CD8-positive, alpha-beta memory T cell (primary cell): Measurements from ENCODE around the gene LMNA. TPM values are rescaled to one million over a fixed set of nuclear protein-coding genes. Genes with fewer than 3 reads are reported as not detected.
A peak's percentile ranks its signal among the peaks of the same experiment; 100 is the strongest.

Experiments used
- CTCF ChIA-PET: fragments of 350-600 bp; sonication (Branson Sonifier 250); formaldehyde crosslinking; loops from one replicate; lab custom pipeline; 2021; ENCODE audit warnings: antibody characterized with exemption; lab: Charles Lee
- POLR2A ChIA-PET: fragments of 350-600 bp; sonication (Branson Sonifier 250); formaldehyde crosslinking; loops from one replicate; lab custom pipeline; 2021; ENCODE audit warnings: antibody characterized with exemption; lab: Charles Lee
- DNase-seq, 5 donors: peaks; one replicate each; pipeline versions ENCODE4 v3.0.0 to v3.0.0-alpha.2; 2020 to 2022; ENCODE audit warnings: mixed read lengths in 1 of 5
- H3K27ac ChIP-seq: one replicate; pipeline ENCODE4 v1.7.0; 2013; ENCODE audit warnings: low read depth, mild to moderate bottlenecking, low read length, moderate library complexity
- H3K27me3 ChIP-seq: 2 replicates; pipeline ENCODE4 v1.7.0; 2013; ENCODE audit warnings: low read length, mild to moderate bottlenecking; ENCODE audit not compliant: insufficient read depth, poor library complexity, severe bottlenecking
- H3K36me3 ChIP-seq: 2 replicates; pipeline ENCODE4 v1.7.0; 2013; ENCODE audit warnings: mild to moderate bottlenecking, low read length, moderate library complexity; ENCODE audit not compliant: insufficient read depth
- H3K4me1 ChIP-seq: 2 replicates; pipeline ENCODE4 v1.7.0; 2013; ENCODE audit warnings: mild to moderate bottlenecking, low read length, moderate library complexity; ENCODE audit not compliant: insufficient read depth
- H3K4me3 ChIP-seq: 2 replicates; pipeline ENCODE4 v1.7.0; 2013; ENCODE audit warnings: mild to moderate bottlenecking, low read length
- H3K9me3 ChIP-seq: 2 replicates; pipeline ENCODE4 v1.7.0; 2013; ENCODE audit warnings: mild to moderate bottlenecking, low read length
- H3K27ac Mint-ChIP-seq, 8 donors: one replicate each; pipeline ENCODE4 v1.8.0; 2020 to 2021; ENCODE audit warnings: mixed read lengths in 8 of 8, mild to moderate bottlenecking in 6 of 8, inconsistent platforms in 3 of 8, moderate library complexity in 3 of 8
- H3K27me3 Mint-ChIP-seq, 2 donors: one replicate each; pipeline ENCODE4 v1.8.0; 2020 to 2021; ENCODE audit warnings: mixed read lengths in 2 of 2, mild to moderate bottlenecking in 1 of 2, moderate library complexity in 1 of 2
- H3K36me3 Mint-ChIP-seq, 3 donors: one replicate each; pipeline ENCODE4 v1.8.0; 2020 to 2021; ENCODE audit warnings: mixed read lengths in 3 of 3, inconsistent platforms in 1 of 3, mild to moderate bottlenecking in 1 of 3
- H3K4me1 Mint-ChIP-seq, 3 donors: one replicate each; pipeline ENCODE4 v1.8.0; 2020 to 2021; ENCODE audit warnings: mixed read lengths in 3 of 3, inconsistent platforms in 1 of 3, mild to moderate bottlenecking in 1 of 3
- H3K4me3 Mint-ChIP-seq, 7 donors: one replicate each; pipeline ENCODE4 v1.8.0; 2020 to 2021; ENCODE audit warnings: mixed read lengths in 7 of 7, mild to moderate bottlenecking in 6 of 7, moderate library complexity in 4 of 7, inconsistent platforms in 2 of 7
- H3K9me3 Mint-ChIP-seq, 5 donors: one replicate each; pipeline ENCODE4 v1.8.0; 2020 to 2022; ENCODE audit warnings: mixed read lengths in 5 of 5, mild to moderate bottlenecking in 3 of 5, moderate library complexity in 2 of 5, inconsistent platforms in 1 of 5
- polyA plus RNA-seq: library from polyadenylated mRNA; unstranded; fragments of 300-500 nt; fragmentation: Illumina TruSeq; gene quantifications from one replicate; pipeline ENCODE4 v1.2.3, GENCODE V29; 2021
- total RNA-seq, 2 experiments: library from RNA; stranded (reverse); gene quantifications; one replicate each; pipeline ENCODE4 v1.2.3, GENCODE V29; 2021

Gene LMNA
- total and polyA plus RNA-seq, 3 experiments from 2014 or later, result 13.9 to 335 (median 325) TPM

GRCh38 chr1:156072251-156072650 lies 42.3 kb upstream of the LMNA start:
- H3K27me3 ChIP-seq, result no peaks in the 10 kb centered on the region
- H3K4me1 ChIP-seq, result no peaks in the 10 kb centered on the region
- ChIA-PET CTCF (interaction anchor here (0.6 kb wide), 1 partner anchor 184 kb away, joined by 3 read pairs; no protein-coding TSS in a partner anchor), POLR2A (interaction anchor here (0.5 kb wide), 1 partner anchor 10 kb away, joined by 4 read pairs; no protein-coding TSS in a partner anchor)
- no peak for DNase-seq
- Mint-ChIP-seq H3K4me1 (peaks cover 0 to 6% (median 0%) of the 10 kb centered on the region in 3 donors), H3K36me3 (no peaks in the 10 kb centered on the region), H3K9me3 (no peaks in the 10 kb centered on the region), H3K4me3 (no peak overlapping the region), H3K27me3 (peaks cover 4 to 11% of the 10 kb centered on the region in 2 donors), H3K27ac (no peak overlapping the region)
- no peak overlapping the region for H3K27ac ChIP-seq
- no peaks in the 10 kb centered on the region for H3K36me3 ChIP-seq
- H3K9me3 ChIP-seq, result no peaks in the 10 kb centered on the region
- H3K4me3 ChIP-seq, result no peak overlapping the region

DNA sequence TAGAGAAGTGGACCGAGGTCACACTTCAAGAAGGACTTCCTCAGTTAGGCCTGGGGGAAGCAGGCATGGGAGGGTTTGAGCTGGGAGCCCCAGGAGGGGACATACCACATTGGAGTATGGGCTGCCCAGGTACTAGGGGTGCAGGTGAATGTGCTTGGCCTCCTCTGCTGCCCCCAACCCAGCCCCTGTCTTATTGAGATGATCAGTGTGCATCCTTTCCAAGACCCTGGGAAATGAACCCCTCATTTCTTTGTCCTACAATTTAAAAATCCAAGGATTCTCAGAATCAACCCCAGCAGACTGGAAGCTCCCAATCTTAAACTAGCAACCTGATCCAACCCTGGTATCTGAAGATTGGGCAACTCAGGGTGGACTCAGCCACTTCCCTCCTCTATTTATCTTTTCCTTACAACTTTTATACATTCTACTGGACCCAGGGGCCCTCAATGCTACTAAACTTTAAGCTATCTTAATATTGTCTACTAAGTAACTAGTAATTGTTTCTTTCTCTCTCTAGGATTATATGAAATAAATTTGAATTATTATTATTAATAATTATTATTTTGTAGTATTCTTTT lies 41.3 kb upstream of the LMNA start:
- Mint-ChIP-seq H3K27ac (no peak overlapping the region), H3K9me3 (no peaks in the 10 kb centered on the region), H3K4me1 (peaks cover 0 to 6% (median 0%) of the 10 kb centered on the region in 3 donors), H3K27me3 (peaks cover 4 to 16% of the 10 kb centered on the region in 2 donors), H3K4me3 (no peak overlapping the region), H3K36me3 (no peaks in the 10 kb centered on the region)
- no peak overlapping the region for H3K4me3 ChIP-seq
- H3K9me3 ChIP-seq, result no peaks in the 10 kb centered on the region
- no peaks in the 10 kb centered on the region for H3K27me3 ChIP-seq
- H3K36me3 ChIP-seq, result no peaks in the 10 kb centered on the region
- no peak for DNase-seq
- CTCF ChIA-PET, result no interaction called here
- POLR2A ChIA-PET, result no interaction called here
- H3K4me1 ChIP-seq, result no peaks in the 10 kb centered on the region
- no peak overlapping the region for H3K27ac ChIP-seq

- ChIA-PET CTCF (interaction anchor here (1.4 kb wide), 1 partner anchor 23 kb away, joined by 4 read pairs; no protein-coding TSS in a partner anchor), POLR2A (no interaction called here)
- H3K27ac Mint-ChIP-seq, result no peak overlapping the region
- Histone ChIP-seq H3K9me3 (no peaks in the 10 kb centered on the region), H3K27me3 (no peaks in the 10 kb centered on the region), H3K4me1 (no peaks in the 10 kb centered on the region), H3K27ac (no peak overlapping the region), H3K36me3 (no peaks in the 10 kb centered on the region), H3K4me3 (no peak overlapping the region)
- no peaks in the 10 kb centered on the region for H3K36me3 Mint-ChIP-seq
- no peak overlapping the region for H3K4me3 Mint-ChIP-seq
- DNase-seq, result no peak
- no peaks in the 10 kb centered on the region for H3K9me3 Mint-ChIP-seq
- peaks cover 0 to 6% (median 0%) of the 10 kb centered on the region in 3 donors for H3K4me1 Mint-ChIP-seq
- peaks cover 4 to 16% of the 10 kb centered on the region in 2 donors for H3K27me3 Mint-ChIP-seq
Measured at GRCh38 chr1:156073740-156074139, 40.8 kb upstream of the LMNA start.

DNA sequence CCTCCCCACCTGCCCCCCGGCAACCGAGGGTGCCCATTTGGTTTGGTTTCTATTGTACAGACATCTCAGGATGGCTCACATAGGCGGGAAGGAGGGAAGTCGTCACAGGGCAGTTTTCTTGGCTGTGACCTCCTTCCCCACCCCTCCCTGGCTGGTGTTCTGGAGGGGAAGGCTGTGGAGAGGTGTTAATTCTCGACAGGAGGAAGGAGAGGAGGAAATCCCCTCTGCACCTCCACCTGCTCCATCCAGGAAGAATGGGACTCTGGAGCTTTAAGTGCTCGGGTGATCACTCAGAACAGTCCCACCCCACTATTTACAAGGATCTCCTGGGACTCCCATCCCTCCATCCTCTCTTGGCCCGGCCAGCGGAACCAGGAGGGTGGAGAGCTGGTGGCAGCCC lies 39.9 kb upstream of the LMNA start:
- H3K36me3 ChIP-seq, result no peaks in the 10 kb centered on the region
- Mint-ChIP-seq H3K4me3 (no peak overlapping the region), H3K27ac (no peak overlapping the region), H3K4me1 (peaks cover 0 to 6% (median 0%) of the 10 kb centered on the region in 3 donors), H3K27me3 (peaks cover 4 to 16% of the 10 kb centered on the region in 2 donors), H3K36me3 (no peaks in the 10 kb centered on the region), H3K9me3 (no peaks in the 10 kb centered on the region)
- no peaks in the 10 kb centered on the region for H3K9me3 ChIP-seq
- no peak overlapping the region for H3K27ac ChIP-seq
- no peak for DNase-seq
- H3K27me3 ChIP-seq, result no peaks in the 10 kb centered on the region
- no peak overlapping the region for H3K4me3 ChIP-seq
- CTCF ChIA-PET, result interaction anchor here (1.1 to 1.4 kb wide), 3 partner anchors 16 to 55 kb away, joined by 3 to 4 read pairs (median 3); no protein-coding TSS in a partner anchor
- no peaks in the 10 kb centered on the region for H3K4me1 ChIP-seq
- POLR2A ChIA-PET, result no interaction called here

GRCh38 chr1:156075162-156075561 lies 39.3 kb upstream of the LMNA start:
- peaks cover 0 to 6% (median 0%) of the 10 kb centered on the region in 3 donors for H3K4me1 Mint-ChIP-seq

GRCh38 chr1:156075775-156076204 lies 38.7 kb upstream of the LMNA start:
- peaks cover 0 to 6% (median 0%) of the 10 kb centered on the region in 3 donors for H3K4me1 Mint-ChIP-seq
- POLR2A ChIA-PET, result no interaction called here
- no peaks in the 10 kb centered on the region for H3K36me3 Mint-ChIP-seq
- Histone ChIP-seq H3K36me3 (no peaks in the 10 kb centered on the region), H3K27ac (no peak overlapping the region), H3K4me3 (no peak overlapping the region), H3K4me1 (no peaks in the 10 kb centered on the region), H3K27me3 (no peaks in the 10 kb centered on the region), H3K9me3 (no peaks in the 10 kb centered on the region)
- no peaks in the 10 kb centered on the region for H3K9me3 Mint-ChIP-seq
- DNase-seq, result no peak
- H3K27me3 Mint-ChIP-seq, result peaks cover 4 to 16% of the 10 kb centered on the region in 2 donors
- peak overlapping the region in 1 of 7 donors; percentile 49 for H3K4me3 Mint-ChIP-seq
- H3K27ac Mint-ChIP-seq, result peak overlapping the region in 1 of 8 donors; percentile 16
- CTCF ChIA-PET, result interaction anchor here (1.1 to 1.3 kb wide), 2 partner anchors 15 to 54 kb away, joined by 3 read pairs; no protein-coding TSS in a partner anchor

More at GRCh38 chr1:156075162-156075561, 39.3 kb upstream of the LMNA start:
- H3K27ac Mint-ChIP-seq, result no peak overlapping the region
- H3K4me3 Mint-ChIP-seq, result no peak overlapping the region
- Histone ChIP-seq H3K27me3 (no peaks in the 10 kb centered on the region), H3K4me1 (no peaks in the 10 kb centered on the region), H3K27ac (no peak overlapping the region), H3K4me3 (no peak overlapping the region), H3K36me3 (no peaks in the 10 kb centered on the region), H3K9me3 (no peaks in the 10 kb centered on the region)
- peaks cover 4 to 16% of the 10 kb centered on the region in 2 donors for H3K27me3 Mint-ChIP-seq
- DNase-seq, result no peak
- ChIA-PET CTCF (interaction anchor here (1.1 to 1.4 kb wide), 3 partner anchors 16 to 55 kb away, joined by 3 to 4 read pairs (median 3); no protein-coding TSS in a partner anchor), POLR2A (no interaction called here)
- no peaks in the 10 kb centered on the region for H3K36me3 Mint-ChIP-seq
- H3K9me3 Mint-ChIP-seq, result no peaks in the 10 kb centered on the region

GRCh38 chr1:156076609-156077429 lies 37.7 kb upstream of the LMNA start:
- no peaks in the 10 kb centered on the region for H3K9me3 Mint-ChIP-seq
- no peak overlapping the region for H3K27ac Mint-ChIP-seq
- no peaks in the 10 kb centered on the region for H3K9me3 ChIP-seq
- no peak overlapping the region for H3K4me3 ChIP-seq
- no peaks in the 10 kb centered on the region for H3K36me3 Mint-ChIP-seq
- H3K27me3 Mint-ChIP-seq, result peaks cover 2 to 21% of the 10 kb centered on the region in 2 donors
- H3K4me1 ChIP-seq, result no peaks in the 10 kb centered on the region
- ChIA-PET CTCF (no interaction called here), POLR2A (no interaction called here)
- H3K4me3 Mint-ChIP-seq, result peak overlapping the region in 2 of 7 donors; percentile 26 to 50
- no peak overlapping the region for H3K27ac ChIP-seq
- H3K36me3 ChIP-seq, result no peaks in the 10 kb centered on the region
- H3K27me3 ChIP-seq, result no peaks in the 10 kb centered on the region
- peaks cover 2 to 6% (median 5%) of the 10 kb centered on the region in 3 donors for H3K4me1 Mint-ChIP-seq
- no peak for DNase-seq

DNA sequence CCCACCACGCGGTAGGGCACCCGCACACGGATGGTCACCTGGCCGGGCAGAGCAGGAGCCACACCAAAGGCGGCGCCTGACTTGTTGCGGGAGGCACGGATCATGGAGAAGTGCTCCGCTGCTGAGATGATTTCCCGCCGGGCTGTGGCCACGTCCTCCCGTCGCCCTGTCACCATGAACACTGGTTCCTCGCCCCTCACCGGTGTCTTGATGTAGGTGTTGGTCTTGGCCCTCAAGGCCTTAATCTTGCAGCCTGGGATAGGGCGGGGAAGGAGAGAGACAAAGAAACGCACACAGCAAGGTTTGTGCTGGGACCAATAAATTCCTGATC lies 37.1 kb upstream of the LMNA start:
- Histone ChIP-seq H3K4me1 (no peaks in the 10 kb centered on the region), H3K9me3 (no peaks in the 10 kb centered on the region), H3K36me3 (no peaks in the 10 kb centered on the region), H3K4me3 (no peak overlapping the region), H3K27ac (no peak overlapping the region), H3K27me3 (no peaks in the 10 kb centered on the region)
- CTCF ChIA-PET, result no interaction called here
- H3K27me3 Mint-ChIP-seq, result peaks cover 2 to 18% of the 10 kb centered on the region in 2 donors
- no peaks in the 10 kb centered on the region for H3K36me3 Mint-ChIP-seq
- POLR2A ChIA-PET, result no interaction called here
- no peak overlapping the region for H3K4me3 Mint-ChIP-seq
- H3K27ac Mint-ChIP-seq, result no peak overlapping the region
- H3K4me1 Mint-ChIP-seq, result peaks cover 2 to 7% (median 6%) of the 10 kb centered on the region in 3 donors
- DNase-seq, result no peak
- no peaks in the 10 kb centered on the region for H3K9me3 Mint-ChIP-seq
